Right hindlimb (tissue), 1 donor: ENCODE results near the gene DOCK4.

Experiments
- DNase-seq: peaks from one replicate; pipeline ENCODE4 v3.0.0-alpha.2; 2018

Gene DOCK4

DNA sequence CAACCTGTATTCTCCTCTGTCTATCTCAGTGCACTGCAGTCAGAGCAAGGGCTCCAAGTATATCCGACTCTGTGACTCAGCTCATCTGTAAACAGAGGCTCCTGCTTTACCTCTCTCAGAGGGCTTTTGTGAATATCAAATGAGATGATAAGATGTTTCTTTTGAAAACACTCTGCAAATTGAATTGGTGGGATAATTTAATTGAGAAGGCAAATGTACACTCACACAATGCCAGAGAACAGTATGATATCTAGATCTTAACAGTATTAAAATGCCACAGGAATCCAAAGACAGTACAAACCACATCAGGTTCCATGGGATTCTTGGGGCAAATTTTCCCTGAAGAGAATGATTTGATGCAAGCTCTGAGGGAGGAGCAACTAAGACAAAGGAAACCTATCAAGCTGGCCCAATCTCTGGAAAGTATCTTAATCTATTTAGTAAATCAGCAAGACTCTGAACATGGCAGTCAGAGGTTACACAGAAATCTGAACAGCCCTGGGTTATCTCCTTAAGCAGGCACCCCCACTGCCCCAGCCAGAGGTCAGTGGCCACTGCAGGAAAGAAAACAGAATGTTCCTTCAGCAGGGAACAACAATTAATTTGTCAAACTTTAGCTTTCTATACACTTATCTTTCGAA lies 45.9 kb downstream of the DOCK4 start:
- DNase-seq, result no peak

DNA sequence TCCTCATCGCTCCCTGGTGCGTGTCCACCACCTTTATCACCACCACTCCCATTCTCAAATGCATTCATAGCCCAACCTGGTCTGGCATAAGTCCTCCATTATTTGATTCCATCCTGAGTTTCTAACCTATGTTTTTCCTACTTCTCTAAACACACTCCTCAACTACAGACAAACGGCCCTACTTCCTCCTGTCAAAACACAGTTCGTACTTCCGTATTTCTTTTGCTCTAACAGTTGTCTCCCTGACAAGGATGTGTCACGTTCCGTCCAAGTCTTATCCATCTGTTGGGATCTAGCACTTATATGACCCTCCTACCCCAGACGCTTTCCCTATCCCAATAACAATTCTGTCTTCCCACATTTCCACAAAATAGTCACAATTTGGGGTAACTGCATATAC lies 46.8 kb downstream of the DOCK4 start:
- no peak for DNase-seq

DNA sequence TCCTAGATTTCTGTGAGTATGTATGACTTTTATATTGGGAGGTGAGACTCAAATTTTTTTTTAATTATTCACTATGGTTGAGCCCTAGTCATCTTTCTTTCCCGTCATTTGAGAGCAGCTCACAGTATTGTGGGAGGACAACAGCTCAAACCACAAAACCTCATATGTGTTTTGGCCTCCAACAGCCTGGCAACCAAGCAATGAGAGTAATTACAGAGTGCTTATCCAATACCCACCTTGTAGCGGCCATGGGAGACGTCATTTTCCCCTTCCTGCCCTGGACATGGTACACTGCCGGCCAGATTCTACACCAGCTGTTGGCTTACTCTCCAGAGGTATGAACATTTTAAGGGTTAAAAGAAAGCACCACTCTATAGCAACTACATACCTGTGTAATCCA lies 49.1 kb downstream of the DOCK4 start:
- DNase-seq, result peak; percentile 28

DNA sequence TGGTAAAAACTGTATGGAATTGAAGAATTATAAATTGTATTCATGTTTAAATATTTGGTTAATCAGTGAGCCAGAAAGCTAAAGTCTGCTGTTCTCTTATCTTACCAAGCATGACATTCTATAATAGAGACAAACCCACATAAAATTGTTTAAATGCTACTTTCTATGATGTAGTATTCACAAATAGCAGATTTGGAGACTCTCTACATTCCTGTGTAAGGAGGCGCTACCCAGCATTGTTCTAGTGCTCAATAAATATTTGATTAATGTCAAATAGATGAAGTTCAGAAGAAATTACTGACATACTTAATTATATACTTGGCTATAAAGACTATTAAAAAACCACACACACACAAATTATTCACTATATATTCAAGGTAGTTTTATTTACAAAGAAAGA lies 49.8 kb downstream of the DOCK4 start:
- no peak for DNase-seq

DNA sequence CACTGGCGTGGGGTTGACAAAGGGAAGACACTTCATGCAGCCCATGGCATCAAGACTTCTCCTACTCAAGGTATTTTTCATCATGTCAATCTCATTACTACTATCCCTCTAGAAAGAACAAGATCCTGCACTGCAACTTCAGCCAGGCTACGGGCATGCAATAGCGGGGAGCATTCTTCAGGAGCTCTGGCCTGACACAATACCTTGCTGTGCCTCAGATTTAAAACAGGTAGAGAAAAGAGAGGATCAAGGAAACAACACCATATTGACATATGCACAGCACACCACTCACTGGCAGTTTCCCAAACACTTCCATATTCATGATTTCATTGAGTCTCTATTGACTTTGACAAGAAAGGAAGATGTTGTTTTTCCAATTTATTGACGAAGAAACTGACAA lies 51.5 kb downstream of the DOCK4 start:
- no peak for DNase-seq

DNA sequence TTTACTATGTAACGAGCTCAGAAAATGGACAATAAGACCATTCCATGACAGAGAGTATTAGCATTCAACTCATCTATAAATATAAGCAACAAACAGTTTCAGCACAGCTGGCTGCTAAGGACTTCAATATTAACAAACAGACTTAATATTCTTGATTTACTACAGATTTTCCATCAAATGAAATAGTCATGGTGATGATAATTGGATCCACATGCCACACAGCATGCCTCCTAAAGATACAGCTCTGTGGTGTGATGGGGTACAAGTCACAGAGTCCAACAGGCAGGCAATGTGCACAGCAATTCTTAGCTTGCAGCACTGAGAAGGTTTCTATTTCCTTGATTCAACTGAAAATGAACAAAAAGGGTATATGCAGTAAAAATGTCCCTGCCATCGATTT lies 54.0 kb downstream of the DOCK4 start:
- DNase-seq, result no peak

DNA sequence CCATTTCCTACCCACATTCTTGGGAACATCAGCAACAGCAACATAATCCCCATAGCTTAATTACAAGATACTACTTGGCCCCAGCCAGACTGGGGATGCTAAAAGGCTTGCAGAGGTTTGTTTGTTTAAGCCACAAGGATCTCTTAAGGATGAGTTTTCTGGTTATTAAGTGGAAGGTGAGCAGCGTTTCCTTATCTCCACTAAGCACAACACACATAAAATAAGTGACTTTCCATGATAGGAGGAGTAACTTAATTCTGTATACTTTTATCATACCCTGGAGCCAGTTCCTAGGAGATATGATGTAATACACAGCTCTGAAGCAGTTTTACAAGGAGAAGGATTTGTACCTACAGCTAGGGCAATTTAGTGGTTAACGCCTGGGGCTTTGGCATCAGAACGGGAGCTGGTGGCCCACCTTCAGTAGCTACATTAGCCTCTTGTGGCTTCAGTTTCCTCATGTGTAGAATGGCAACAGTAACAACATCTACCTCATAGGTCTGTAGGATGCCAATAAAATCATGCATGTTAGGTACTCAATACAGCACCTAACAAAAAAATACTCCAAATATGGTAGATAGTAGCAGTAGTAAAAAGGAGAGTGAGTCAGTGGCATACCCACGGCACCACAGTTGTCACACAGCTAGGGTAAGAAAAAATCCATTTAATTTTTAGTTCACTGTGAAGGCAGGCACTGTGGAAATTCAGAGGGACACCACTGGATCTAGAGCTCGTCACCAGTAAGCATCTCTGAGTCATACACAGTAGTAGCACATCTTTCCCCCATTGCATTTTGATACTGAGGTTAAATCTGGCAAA lies 55.2 kb downstream of the DOCK4 start:
- DNase-seq, result no peak

DNA sequence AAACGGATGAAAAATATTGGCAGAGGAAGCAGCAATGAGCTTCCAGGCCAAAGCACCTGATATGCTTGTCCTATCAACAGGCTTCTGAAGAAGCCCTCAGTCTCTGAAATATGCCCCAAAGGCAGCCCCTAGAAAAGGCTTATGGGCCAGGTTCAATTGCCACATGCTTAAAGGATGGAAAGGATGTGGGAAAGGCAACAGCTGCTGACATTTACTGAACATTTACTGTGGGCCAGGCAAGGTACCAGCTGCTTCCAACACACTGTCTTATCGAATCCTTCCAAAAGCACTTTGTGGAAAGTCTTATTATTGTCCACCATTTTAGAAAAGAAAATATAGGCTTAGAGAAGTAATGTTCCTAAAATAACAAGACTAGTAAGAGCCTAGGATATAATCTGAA lies 56.5 kb downstream of the DOCK4 start:
- no peak for DNase-seq

DNA sequence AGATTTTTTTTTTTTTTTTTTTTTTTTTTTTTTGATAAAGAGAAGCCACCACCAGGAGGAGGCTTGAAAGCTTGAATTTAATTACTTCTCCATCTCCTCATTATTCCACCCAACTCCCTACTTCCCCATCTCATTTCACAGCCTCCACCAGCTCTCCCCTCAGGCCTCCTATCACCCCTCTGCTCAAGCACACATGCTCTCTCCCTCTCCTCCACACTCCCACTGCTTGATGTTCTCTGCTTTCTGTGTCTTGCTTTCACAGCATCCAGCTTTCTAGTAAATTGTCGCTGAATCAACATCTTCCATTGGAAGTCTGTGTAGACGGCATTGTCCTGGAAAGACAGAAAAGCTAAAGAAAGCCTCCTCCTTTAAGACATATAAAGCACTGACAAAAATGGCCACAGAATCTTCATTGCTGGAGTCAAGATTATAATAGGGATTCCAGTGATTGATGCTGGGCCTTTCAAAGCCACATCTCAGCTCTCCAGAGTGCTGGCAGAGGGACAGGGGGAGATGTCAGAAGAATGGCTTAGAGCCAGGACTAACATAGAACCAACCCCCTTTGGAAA lies 58.3 kb downstream of the DOCK4 start:
- DNase-seq, result no peak

DNA sequence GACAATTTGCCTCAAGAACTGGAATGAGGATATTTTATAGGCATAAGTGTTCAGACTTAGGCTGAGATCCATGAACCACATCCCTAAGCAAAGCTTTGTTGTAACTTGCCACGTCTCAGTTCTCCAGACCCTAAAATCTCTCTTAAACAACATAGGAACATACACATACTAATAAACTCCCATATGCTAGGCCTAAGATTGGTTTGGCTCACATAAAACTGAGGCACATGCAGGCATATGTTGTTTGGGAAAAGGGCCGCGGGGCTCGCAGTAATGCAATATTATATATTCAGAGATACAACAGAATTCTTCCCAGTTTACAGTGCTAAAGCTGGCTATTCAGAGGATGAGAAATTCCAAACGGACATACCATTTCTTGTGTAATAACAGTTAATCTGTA lies 61.0 kb downstream of the DOCK4 start:
- DNase-seq, result no peak

DNA sequence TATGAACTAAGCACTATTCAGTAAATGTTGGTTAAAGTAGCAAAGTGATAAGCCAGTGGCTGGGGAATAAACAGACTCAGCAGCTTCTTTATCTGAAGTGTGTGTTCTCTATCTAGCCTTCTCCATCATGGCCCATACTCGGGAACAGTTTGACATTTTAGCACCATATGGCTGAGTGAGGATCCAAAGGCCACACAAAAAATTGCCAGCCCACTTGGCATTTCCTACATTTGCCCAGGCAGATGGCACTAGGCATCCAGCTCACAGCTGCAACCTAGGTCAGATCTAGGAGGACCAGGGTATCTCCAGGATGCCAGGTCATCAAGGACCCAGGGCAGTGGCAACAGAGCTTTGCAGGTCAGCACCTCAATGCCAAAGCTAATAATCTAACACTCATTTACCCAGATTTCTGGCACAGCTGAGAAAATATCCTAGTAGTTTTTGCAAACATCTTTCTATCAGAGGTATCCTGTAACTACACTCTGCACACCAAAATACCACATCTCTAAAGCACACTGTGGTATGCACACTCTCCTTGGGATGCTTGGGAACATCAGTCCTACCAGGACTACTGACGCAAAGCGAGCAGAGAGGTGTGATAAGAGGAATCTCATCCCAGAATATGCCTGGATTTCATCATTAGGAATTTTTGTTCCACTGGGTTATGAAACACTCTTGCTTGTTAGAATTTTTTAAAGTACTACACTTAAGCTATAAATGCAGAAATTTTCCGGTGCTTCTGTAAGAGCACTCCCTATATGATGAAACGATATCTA lies 61.7 kb downstream of the DOCK4 start:
- no peak for DNase-seq

DNA sequence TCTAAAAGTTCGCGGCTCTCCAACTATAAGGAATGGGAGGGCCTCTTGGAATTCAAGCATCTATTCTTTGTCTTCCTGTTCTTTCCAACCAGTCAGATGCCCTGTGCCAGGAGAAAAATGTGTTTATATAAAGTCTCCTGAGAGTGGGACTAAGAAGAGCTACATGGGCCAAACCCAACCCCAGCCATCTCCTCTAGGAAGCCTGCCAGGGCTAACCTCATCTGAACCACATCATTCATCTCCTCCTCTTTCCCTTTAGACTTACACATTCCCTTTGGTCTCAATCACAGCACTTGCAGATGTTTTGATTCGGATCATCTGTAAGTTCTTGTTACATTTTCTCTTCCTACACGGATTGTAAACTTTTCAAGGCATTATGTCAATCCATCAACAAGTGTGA lies 62.6 kb downstream of the DOCK4 start:
- DNase-seq, result peak; percentile 75

DNA sequence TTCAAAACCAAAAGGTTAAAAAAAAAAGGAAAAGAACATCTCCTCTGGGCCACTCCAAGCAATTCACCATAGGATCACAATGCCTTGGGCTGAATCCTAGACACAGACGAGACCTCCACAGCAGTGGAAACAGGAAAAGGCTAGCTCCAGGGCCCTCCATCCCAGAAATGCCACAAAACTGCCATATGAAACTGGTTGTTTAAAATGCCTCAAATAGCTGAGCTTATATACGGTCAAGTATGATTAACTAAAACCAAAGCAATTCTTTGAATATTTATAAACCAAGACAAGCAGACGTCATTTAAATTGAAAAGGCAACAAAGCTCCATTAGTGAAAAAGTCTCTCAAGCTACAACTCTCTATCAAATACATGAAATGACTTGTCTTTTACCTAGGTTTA lies 63.1 kb downstream of the DOCK4 start:
- peak; percentile 38 for DNase-seq

DNA sequence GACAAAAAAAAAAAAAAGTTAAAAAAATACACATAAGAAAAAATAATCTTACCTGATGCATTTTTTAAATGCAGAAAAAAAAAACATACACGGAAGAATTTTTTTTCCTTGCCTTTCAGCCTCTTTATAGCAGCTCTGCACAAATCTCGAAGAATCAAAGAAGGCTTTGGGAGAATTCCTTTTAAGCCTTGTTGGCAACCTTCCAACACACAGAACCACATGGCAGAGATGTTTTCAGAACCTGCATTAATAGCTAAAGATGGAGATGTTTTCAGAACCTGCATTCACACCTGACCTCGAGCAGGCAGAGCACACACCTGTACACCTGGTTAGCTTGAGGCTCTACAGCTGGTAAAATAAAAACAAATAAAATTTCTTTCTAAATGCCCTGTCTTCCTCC lies 65.6 kb downstream of the DOCK4 start:
- no peak for DNase-seq

DNA sequence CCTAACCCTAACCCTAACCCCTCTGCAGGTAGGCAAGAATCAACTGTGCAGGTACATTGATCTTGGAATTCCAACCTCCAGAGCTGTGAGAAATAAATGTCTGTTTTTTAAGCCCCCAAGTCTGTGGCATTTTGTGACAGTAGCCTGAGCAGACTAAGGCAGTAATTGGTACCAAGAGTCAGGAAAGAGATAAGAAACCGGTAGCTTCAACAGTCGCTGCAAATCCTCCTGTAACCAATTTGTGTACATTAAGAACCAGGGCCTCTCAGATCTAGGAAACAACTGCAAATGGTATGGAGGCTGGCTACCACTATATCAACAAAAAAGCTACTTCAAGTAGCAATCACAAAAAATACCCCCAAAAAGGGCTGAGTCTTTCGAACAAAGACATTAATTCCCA lies 67.3 kb downstream of the DOCK4 start:
- DNase-seq, result no peak

DNA sequence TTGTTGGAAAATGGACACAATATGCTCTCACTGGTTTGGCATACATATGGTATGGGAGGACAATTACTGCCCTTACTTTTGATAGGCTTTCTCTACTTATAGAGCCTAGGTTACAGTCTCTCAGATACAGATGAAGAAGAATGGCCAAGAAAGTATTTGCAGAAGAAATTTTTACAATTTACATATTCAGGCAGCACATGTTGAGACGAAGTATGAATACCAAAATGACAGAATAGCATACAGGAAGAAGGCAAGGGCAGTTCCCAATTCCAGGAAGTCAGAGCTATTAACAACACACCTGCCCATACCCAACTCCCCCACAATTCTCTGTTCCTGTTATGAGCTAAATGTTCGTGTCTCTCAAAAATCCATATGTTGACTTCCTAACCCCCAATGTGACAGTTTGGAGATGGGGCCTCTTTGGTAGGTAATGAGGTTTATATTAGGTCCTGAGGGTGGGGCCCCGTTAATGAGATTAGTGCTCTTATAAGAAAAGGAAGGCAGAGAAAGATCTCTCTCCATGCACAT lies 67.8 kb downstream of the DOCK4 start:
- no peak for DNase-seq

DNA sequence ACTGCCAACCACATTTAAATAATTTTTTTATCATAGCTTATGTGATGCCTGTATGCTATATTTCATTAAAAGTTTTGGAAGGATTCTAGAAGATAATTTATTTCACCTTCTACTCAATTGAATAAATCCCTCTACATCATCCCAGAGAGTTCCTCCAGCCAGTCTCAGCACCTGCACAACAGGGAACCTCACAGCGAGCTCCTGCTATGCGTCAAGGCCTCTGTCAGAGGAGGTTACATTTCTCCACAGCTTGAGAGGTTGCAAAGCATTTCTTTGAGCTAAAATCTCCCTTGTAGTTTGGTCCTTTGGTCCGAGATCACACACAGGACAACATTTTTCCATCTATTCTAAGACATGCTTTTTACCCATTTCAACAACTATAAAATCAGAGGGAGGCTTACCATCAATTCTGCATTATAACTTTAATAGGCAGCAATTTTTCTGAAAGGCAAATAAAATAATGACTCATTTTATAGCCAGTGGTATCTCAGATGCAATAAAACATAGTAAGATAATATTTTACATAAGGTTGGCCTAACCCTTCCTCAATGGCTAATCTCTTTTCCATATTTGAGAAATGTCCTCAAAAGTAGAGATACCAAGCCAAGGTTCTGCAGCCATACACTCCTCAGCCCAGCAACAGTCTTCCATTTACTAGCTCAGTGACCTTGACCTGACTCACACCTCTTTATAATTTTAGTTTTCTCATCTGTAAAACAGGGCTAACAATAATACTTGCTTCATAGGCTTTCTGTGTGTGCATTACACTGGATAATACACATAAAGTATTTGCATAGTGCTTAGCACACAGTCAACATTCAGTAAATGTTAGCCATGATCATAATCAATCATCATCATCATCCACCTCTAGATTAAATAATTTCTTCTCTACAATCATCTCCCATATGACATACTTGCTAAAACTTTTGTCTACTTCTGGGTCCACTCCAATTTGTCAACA lies 68.8 kb downstream of the DOCK4 start:
- DNase-seq, result no peak

DNA sequence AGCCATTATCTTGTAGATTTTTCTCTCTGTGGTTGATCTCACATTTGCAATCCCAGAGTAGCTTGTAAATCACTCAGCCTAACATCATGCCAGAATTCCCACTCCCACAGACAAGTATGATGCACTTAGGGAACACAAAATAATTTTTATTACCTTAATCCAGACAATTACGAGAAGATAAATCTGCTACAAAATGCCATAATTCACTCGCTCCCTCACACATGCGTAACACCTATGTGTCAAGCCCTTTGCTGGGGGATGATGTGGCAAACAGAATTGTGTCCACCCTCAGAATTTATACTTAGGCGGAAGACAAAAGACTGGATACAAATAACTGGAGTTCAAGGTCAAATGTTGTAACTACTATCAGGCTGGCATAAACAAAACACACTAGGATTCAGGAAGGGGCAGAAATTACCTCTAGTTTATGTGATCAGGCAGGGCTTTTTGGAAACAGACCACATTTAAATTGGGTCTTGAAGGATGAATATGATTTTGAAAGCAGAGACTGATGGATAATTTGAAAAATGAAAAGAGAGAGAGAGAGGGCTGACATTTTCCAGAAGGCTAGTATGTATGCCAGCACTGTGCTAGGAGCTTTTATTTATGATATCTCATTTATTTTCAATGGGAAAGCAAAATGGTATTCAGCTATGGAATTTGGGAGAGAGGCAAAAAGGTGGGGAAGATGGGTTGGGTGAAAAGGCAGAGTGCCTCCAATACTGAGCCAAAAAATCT lies 69.8 kb downstream of the DOCK4 start:
- DNase-seq, result no peak

DNA sequence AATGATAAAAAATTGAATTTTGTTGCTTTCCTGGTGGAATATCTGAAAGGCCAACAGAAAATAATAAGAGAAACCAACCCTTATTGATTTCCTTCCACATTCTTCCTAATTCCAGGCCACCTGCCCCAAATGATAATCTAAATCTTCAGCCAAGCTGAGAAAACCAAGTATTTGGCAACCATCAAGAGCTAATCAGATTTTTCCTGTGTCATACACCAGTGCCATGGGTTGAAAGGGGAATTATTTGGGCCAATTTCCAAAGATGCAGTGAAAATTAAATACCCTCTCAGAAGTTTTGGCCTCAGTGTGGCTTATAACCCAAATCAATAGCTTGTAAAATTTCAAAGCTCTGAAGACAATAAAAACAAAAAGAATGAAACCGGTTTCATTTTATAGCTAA lies 70.4 kb downstream of the DOCK4 start:
- no peak for DNase-seq

DNA sequence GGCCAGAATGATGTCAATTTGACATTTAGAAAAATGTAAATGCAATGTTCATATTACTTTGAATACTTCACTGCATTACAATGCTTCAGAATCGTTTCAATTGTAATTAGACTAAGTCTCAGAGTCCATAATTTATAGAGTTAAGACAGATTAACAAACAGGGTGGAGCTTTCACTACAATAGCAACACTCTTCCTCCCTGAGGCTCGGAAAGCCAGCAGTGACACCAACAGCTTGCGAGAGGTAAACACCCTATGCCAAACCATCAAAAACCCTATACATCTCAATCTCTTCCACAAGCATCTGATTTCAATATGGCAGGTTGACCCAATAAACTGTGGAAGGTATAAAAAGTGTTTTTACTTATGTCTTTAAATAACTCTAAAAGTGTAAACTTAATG lies 72.2 kb downstream of the DOCK4 start:
- no peak for DNase-seq

DNA sequence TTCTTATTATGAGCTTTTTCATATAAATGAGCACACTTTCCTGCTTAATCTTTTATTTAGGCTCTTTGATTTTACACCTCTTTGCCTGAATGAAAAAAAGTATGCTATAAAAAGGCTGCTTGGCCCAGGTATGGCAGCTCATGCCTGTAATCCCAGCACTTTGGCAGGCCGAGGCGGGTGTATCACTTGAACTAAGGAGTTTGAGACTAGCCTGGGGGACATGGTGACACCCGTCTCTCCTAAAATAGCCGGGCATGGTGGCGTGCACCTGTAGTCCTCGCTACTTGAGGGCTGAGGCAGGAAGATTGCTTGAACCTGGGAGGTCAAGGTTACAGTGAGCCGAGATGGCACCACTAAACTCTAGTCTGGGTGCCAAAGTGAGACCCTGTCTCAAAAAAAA lies 72.9 kb downstream of the DOCK4 start:
- no peak for DNase-seq
